Effector memory CD8-positive, alpha-beta T cell (primary cell): ENCODE data around the gene MYL5.
A peak's percentile ranks its signal among the peaks of the same experiment; 100 is the strongest.
"Not testable (repeated sequence)": the region's sequence is repeated elsewhere in the genome, so short reads cannot be mapped to it uniquely, and the experiment has no call there.

Source experiments
- ATAC-seq: fragments of 150-1000 bp; cut with Tn5 transposase; replicated peaks from 2 replicates; pipeline ENCODE4 v1.10.0; 2021; ENCODE audit warnings: mild to moderate bottlenecking, moderate library complexity
- DNase-seq, 3 experiments: peaks; one replicate each; pipeline ENCODE4 v3.0.0; 2021
- H3K27ac Mint-ChIP-seq, 2 donors: one replicate each; pipeline ENCODE4 v1.8.0; 2022; ENCODE audit warnings: mild to moderate bottlenecking in 2 of 2, mixed read lengths in 2 of 2, moderate library complexity in 2 of 2
- H3K27me3 Mint-ChIP-seq, 2 donors: one replicate each; pipeline ENCODE4 v1.8.0; 2022; ENCODE audit warnings: mixed read lengths in 2 of 2
- H3K36me3 Mint-ChIP-seq: one replicate; pipeline ENCODE4 v1.8.0; 2022; ENCODE audit warnings: mild to moderate bottlenecking, moderate library complexity, mixed read lengths; ENCODE audit not compliant: insufficient read depth
- H3K4me1 Mint-ChIP-seq, 2 donors: one replicate each; pipeline ENCODE4 v1.8.0; 2022; ENCODE audit warnings: low read depth in 2 of 2, mixed read lengths in 2 of 2
- H3K4me3 Mint-ChIP-seq, 2 donors: one replicate each; pipeline ENCODE4 v1.8.0; 2022; ENCODE audit warnings: mild to moderate bottlenecking in 2 of 2, mixed read lengths in 2 of 2, moderate library complexity in 2 of 2
- H3K9me3 Mint-ChIP-seq, 2 donors: one replicate each; pipeline ENCODE4 v1.8.0; 2022; ENCODE audit warnings: mixed read lengths in 2 of 2

The MYL5 gene

DNA sequence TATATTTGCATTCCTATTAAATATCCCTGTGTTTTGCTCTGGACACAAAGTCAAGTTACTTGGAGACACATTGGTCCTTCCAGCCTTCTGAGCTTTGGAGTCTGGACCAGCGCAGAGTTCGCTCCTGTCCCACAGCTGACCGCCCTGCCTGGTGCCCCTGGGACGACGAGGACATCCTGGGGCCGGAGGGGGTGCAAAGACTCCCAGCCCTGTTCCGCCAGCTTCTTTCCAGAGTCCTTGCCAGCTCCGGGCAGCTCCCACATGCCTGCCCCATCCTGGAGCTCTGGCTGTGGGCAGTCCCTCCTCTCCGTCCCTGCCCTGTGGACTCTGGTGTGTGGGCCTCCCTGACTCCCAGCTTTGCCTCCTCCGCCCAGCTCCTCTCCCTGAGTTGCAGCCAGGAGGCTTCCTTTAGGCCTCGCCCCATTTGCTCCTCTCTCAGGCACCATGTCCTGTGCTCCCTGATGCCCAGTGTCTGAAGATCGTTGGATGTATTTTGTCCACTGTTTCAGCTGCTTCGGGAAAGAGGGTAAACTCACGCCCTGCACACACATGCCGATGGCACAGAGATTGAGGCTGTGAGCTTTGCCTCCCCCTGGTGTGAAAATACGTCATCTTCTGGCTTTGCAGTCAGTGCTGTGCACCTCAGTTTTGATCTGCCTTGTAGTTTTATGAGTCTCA lies 26.4 kb downstream of the MYL5 start:
- no peak overlapping the region for H3K4me3 Mint-ChIP-seq
- peaks cover 4% of the 10 kb centered on the region for H3K36me3 Mint-ChIP-seq
- no peaks in the 10 kb centered on the region for H3K9me3 Mint-ChIP-seq
- no peak for DNase-seq
- H3K27ac Mint-ChIP-seq, result no peak overlapping the region
- no peaks in the 10 kb centered on the region for H3K27me3 Mint-ChIP-seq
- peaks cover 3 to 10% of the 10 kb centered on the region in 2 donors for H3K4me1 Mint-ChIP-seq
- ATAC-seq, result no peak

- peaks cover 3 to 12% of the 10 kb centered on the region in 2 donors for H3K4me1 Mint-ChIP-seq
- ATAC-seq, result no peak
These were observed 28.3 kb downstream of the MYL5 start for GRCh38 chr4:702618-703048.

GRCh38 chr4:703336-704197 lies 29.2 kb downstream of the MYL5 start:
- H3K4me3 Mint-ChIP-seq, result no peak overlapping the region
- no peaks in the 10 kb centered on the region for H3K9me3 Mint-ChIP-seq
- no peak overlapping the region for H3K27ac Mint-ChIP-seq

More at GRCh38 chr4:702618-703048, 28.3 kb downstream of the MYL5 start:
- H3K36me3 Mint-ChIP-seq, result peaks cover 4% of the 10 kb centered on the region
- H3K27me3 Mint-ChIP-seq, result no peaks in the 10 kb centered on the region
- H3K4me3 Mint-ChIP-seq, result no peak overlapping the region
- DNase-seq, result no peak
- no peaks in the 10 kb centered on the region for H3K9me3 Mint-ChIP-seq
- no peak overlapping the region for H3K27ac Mint-ChIP-seq

GRCh38 chr4:704198-704891 lies 30.0 kb downstream of the MYL5 start:
- Mint-ChIP-seq H3K4me3 (peak overlapping the region; percentile 81 to 86), H3K4me1 (peaks cover 10 to 19% of the 10 kb centered on the region in 2 donors), H3K9me3 (no peaks in the 10 kb centered on the region), H3K27ac (no peak overlapping the region), H3K27me3 (no peaks in the 10 kb centered on the region), H3K36me3 (peaks cover 4% of the 10 kb centered on the region)
- DNase-seq (no peak), ATAC-seq (no peak)

More at GRCh38 chr4:703336-704197, 29.2 kb downstream of the MYL5 start:
- Mint-ChIP-seq H3K4me1 (peaks cover 6 to 17% of the 10 kb centered on the region in 2 donors), H3K27me3 (no peaks in the 10 kb centered on the region), H3K36me3 (peaks cover 4% of the 10 kb centered on the region)
- DNase-seq (no peak), ATAC-seq (no peak)

GRCh38 chr4:704971-705277 lies 30.6 kb downstream of the MYL5 start:
- DNase-seq (no peak), ATAC-seq (no peak)
- Mint-ChIP-seq H3K4me3 (peak overlapping the region; percentile 81 to 86), H3K27me3 (no peaks in the 10 kb centered on the region), H3K36me3 (peaks cover 4% of the 10 kb centered on the region), H3K27ac (peak overlapping the region; percentile 87 to 91), H3K9me3 (no peaks in the 10 kb centered on the region), H3K4me1 (peaks cover 16 to 22% of the 10 kb centered on the region in 2 donors)

DNA sequence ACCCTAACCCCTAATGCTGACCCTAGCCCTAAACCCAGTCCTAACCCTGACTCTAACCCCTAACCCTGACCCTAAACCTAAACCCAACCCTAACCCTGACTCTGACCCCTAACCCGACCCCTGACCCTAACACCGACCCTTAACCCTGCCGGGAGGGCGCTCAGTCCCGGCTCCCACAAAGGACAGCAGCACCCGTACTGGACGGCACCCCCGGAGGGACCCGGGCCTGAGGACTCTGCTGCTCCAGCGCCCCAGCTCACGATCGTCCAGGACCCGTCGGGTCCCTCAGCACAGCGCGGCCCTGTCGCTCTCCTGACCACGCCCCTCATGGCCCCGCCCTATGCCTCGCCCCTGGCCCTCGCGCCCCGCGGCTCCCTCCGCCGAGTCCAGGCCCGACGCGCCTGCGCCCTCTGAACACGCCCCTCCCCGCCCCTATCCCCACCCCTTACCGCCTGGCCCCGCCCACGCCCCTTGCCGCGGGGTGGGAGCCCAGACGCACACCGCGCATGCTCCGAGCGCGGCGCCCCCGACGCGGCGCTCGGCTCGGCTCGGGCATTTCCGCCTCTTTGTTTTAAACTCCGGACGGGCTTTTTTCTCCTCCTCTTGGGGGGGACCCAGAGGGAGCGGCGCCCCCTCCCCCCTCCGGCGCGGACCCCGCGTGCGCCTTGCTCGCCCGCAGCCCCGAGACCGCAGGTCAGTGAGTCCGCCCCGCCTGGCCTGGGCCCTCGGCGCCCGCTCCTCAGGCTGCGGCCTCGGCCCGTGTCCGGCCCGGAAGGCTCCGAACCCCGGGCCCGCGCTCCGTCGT lies 31.1 kb downstream of the MYL5 start, which contains the start of gene PCGF3:
Gene PCGF3, plus strand, starts transcription at position 555 of the 805 bp plus-strand sequence. CDS start 27,849 bp downstream, outside the sequence.
- peak within 1 kb of the TSS; percentile 87 to 91 for H3K27ac Mint-ChIP-seq
- H3K27me3 Mint-ChIP-seq, result no peaks in the 10 kb centered on the region
- H3K9me3 Mint-ChIP-seq, result no peaks in the 10 kb centered on the region
- H3K4me3 Mint-ChIP-seq, result peak within 1 kb of the TSS; percentile 81 to 86
- peaks cover 7% of the 10 kb centered on the region for H3K36me3 Mint-ChIP-seq
- peaks cover 22 to 27% of the 10 kb centered on the region in 2 donors for H3K4me1 Mint-ChIP-seq
- DNase-seq (peak; percentile 90 to 94 (median 92)), ATAC-seq (peak; percentile 95)

- not testable (repeated sequence) for DNase-seq, ATAC-seq, H3K27me3 Mint-ChIP-seq, H3K36me3 Mint-ChIP-seq, H3K9me3 Mint-ChIP-seq
- peak overlapping the region in 1 of 2 donors; percentile 91 for H3K27ac Mint-ChIP-seq
- H3K4me3 Mint-ChIP-seq, result peak overlapping the region; percentile 81 to 86
- H3K4me1 Mint-ChIP-seq, result peaks cover 25 to 27% of the 10 kb centered on the region in 2 donors
These were observed 31.8 kb downstream of the MYL5 start for GRCh38 chr4:706083-706633.

- ATAC-seq (no peak), DNase-seq (no peak)
- Mint-ChIP-seq H3K27ac (peak overlapping the region; percentile 51 to 60), H3K4me1 (peaks cover 25 to 27% of the 10 kb centered on the region in 2 donors), H3K36me3 (peaks cover 7% of the 10 kb centered on the region), H3K9me3 (no peaks in the 10 kb centered on the region), H3K27me3 (no peaks in the 10 kb centered on the region), H3K4me3 (peak overlapping the region; percentile 41)
These were observed 32.7 kb downstream of the MYL5 start for GRCh38 chr4:706834-707598.

GRCh38 chr4:707929-708630 lies 33.7 kb downstream of the MYL5 start:
- Mint-ChIP-seq H3K27me3 (no peaks in the 10 kb centered on the region), H3K36me3 (peaks cover 7% of the 10 kb centered on the region), H3K4me3 (peak overlapping the region in 1 of 2 donors; percentile 23), H3K9me3 (no peaks in the 10 kb centered on the region), H3K4me1 (peaks cover 28 to 30% of the 10 kb centered on the region in 2 donors), H3K27ac (peak overlapping the region in 1 of 2 donors; percentile 59)
- DNase-seq, result no peak
- no peak for ATAC-seq

- H3K4me1 Mint-ChIP-seq, result peaks cover 28 to 30% of the 10 kb centered on the region in 2 donors
- no peaks in the 10 kb centered on the region for H3K9me3 Mint-ChIP-seq
- no peak for ATAC-seq
- no peak for DNase-seq
- peaks cover 7% of the 10 kb centered on the region for H3K36me3 Mint-ChIP-seq
- H3K4me3 Mint-ChIP-seq, result peak overlapping the region in 1 of 2 donors; percentile 23
- no peaks in the 10 kb centered on the region for H3K27me3 Mint-ChIP-seq
- peak overlapping the region in 1 of 2 donors; percentile 59 for H3K27ac Mint-ChIP-seq
These were observed 34.2 kb downstream of the MYL5 start for GRCh38 chr4:708631-708933.

DNA sequence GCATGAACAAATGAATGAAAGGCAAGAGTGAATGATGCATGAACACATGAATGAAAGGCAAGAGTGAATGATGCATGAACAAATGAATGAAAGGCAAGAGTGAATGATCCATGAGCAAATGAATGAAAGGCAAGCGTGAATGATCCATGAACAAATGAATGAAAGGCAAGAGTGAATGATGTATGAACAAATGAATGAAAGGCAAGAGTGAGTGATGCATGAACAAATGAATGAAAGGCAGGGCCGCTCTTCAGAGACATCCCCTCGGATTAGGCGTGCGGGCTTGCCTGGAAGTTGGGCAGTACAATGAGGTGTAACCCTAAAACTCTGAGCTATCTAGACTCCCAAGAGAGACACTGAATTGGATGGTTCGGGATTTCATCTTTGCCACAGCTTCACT lies 35.0 kb downstream of the MYL5 start:
- peaks cover 29 to 31% of the 10 kb centered on the region in 2 donors for H3K4me1 Mint-ChIP-seq
- DNase-seq, result no peak
- ATAC-seq, result no peak
- no peak overlapping the region for H3K4me3 Mint-ChIP-seq
- peak overlapping the region in 1 of 2 donors; percentile 59 for H3K27ac Mint-ChIP-seq
- no peaks in the 10 kb centered on the region for H3K27me3 Mint-ChIP-seq
- peaks cover 7% of the 10 kb centered on the region for H3K36me3 Mint-ChIP-seq
- H3K9me3 Mint-ChIP-seq, result no peaks in the 10 kb centered on the region
